ENCODE results near the gene CCDC6. TPM values are rescaled to one million over a fixed set of nuclear protein-coding genes. Genes with fewer than 3 reads are reported as not detected.
"Not testable (repeated sequence)": the region's sequence is repeated elsewhere in the genome, so short reads cannot be mapped to it uniquely, and the experiment has no call there.

Gene CCDC6
- total RNA-seq, 1 donor from 2014 or later = 29.8 TPM

DNA sequence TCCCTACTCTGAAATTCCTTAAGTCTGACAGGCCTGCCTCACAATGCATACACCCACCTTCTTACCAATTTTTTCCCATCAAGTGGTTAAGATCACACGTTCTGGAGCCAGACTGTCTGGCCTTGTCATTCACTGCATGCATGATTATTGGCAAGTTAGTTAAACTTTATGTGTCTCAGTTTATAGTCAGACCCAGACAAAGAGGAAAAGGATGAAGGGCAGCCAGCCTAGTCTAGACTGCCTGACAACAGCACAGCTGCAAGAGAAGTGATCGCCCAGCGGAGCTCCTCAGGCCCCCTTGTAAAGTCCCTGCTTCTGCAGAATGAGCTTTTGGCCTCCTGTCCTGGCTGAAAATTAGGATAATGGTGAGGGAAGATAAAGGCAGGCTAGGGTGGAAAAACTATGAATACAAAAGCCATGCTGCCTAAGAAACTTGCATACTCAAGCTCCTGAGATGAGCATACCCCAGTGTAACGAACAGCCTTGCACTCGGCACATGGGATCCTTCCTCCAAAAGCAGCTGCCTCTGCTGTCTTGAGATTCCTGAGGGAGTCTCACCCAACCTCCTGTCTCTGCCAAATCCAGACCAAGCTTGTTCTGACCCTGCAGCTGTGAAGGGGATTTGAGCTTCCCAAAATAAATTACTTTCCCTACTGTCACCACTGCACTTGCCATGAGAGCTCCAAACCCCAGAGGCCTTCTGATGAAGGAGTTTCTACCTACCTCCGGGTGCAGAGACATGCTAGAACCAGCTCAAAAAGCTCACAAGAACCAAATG, 126.4 kb downstream of the CCDC6 start:
- FAIRE-seq (no peak), DNase-seq (ENCODE audit: low spot score in 2 of 2) (no peak)

DNA sequence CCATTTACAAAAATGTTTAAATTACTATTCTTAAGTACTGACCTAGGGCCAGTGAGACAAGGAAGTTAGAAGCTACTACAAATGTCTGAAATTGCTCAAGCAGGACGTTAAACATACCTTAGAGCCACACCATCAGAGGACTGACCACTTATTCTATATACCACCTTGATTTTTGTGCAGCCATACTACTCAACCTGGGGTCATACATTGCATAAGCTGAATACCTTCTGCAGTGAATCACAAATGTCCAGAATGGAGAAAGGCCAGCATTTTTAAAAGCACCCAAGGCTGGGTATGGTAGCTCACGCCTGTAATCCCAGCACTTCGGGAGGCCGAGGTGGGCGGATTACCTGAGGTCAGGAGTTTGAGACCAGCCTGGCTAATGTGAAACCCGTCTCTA, 131.9 kb downstream of the CCDC6 start:
- FAIRE-seq (no peak), DNase-seq (ENCODE audit: low spot score in 2 of 2) (no peak)

DNA sequence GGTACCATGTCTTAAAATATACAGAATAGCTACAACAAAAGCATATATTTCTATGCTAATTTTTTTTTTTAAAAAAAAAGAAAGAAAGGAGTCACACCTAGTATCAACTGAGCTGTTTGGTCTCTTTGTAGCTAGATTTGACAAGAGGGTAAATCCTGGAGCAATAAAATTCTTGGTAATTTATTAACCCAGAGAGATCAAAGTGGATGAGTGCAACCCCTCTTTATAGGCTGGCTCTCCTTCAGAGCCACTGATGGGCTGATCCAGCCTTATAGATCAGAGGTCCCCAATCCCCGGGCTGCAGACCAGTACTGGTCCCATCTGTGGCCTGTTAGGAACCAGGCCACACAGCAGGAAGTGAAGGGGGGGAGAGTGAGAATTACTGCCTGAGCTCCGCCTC, 133.3 kb downstream of the CCDC6 start:
- DNase-seq (ENCODE audit: low spot score in 2 of 2) (no peak), FAIRE-seq (no peak)

DNA sequence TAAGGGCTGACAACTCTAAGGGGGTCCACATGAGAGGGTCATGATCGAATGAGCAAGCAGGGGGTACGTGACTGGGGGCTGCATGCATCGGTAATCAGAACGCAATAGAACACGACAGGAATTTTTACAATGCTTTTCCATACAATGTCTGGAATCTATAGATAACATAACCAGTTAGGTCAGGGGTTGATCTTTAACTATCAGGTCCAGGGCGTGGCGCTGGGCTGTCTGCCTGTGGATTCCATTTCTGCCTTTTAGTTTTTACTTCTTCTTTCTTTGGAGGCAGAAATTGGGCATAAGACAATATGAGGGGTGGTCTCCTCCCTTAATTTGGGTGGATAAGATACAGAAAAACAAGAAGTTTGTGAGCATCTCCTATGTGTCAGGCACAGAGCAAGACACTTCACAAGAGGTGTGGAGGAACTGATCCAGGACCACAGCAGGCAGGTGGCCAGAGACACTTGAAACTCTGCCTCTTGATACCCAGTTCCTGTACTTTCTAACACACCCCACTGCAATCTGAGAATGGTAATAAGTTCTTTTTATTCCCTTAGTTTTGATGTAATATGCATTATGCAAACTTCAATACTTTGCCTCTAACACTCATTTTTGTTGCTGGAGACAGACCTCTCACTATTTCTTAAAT, 135.1 kb downstream of the CCDC6 start:
- no peak for DNase-seq (ENCODE audit: low spot score in 2 of 2)
- FAIRE-seq = no peak

DNA sequence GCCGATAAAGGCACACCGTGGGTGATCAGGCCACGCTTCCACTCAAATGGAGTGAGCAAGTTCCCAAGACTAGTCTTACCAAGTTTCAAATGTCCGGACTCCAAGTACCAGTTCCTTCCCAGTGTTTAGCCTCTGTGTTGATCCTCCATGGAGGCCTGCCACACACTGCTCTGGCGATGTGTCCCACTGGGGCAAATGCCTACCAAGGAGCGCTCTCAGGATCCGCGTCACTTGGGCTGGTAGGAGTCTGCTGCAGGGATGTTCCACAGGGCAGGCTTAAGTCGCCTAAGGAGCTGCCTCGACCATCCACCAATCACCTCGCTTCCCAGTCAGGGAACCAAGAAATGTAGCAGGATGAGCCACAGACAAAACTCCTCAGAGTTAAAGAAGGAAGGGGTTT, 135.7 kb downstream of the CCDC6 start:
- DNase-seq (ENCODE audit: low spot score in 2 of 2) (no peak), FAIRE-seq (no peak)

DNA sequence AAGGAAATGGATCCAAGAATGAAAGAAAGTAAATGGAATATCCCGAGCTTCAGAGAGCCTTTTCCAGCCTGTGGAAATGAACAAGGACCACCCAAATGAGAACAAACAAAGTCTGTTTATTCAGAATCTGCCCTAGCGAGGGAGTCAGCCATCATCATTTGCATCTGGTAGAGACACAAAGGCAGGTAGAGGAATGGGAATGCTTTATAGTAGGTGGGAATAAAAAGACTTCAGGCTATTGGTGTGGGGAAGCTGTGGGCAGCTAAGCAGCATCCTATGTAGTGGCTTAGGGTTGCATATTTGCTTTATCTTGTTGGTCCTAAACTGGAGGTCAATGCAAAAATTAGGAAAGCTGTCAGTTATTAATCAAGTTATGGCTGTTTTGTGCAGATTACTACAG, 143.9 kb downstream of the CCDC6 start:
- FAIRE-seq (no peak), DNase-seq (ENCODE audit: low spot score in 2 of 2) (no peak)

DNA sequence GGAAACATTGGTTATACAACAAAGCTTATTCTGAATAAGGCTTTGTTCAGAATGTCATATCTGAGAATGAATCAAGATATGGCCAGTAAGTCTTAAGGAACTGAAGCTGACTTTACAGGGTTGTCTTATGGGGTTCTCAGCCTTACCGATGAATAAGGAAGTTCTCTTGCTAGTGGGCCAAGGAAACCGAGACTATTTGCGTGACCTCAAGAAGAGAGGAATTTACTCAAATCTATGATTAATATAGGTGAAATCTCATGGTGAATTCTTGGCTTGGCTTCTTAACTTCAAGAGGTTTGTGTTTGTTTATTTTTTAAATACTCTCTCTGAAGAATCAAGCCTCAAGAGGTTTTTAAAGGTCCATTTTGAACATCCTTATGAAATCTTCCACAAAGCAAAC, 148.4 kb downstream of the CCDC6 start:
- DNase-seq (ENCODE audit: low spot score in 2 of 2) (no peak), FAIRE-seq (no peak)

DNA sequence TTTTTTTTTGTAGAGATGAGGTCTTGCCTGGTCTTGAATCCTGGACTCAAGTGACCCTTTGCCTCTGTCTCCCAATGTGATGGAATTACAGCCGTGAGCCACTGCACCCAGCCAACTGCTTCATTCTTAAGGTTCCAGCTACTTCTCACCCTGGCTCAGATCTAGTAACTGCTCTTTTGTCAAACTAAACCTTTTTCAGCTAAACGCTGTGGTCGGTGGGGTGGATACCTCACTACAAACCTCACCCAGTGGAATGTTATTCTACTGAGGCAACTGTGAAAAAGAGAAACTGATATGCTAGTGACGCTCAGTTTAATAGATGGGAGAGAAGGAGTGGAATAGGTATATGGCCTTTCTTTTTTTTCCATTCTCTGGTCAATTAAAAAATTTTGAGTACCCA, 151.4 kb downstream of the CCDC6 start:
- DNase-seq (ENCODE audit: low spot score in 2 of 2) (no peak), FAIRE-seq (no peak)

DNA sequence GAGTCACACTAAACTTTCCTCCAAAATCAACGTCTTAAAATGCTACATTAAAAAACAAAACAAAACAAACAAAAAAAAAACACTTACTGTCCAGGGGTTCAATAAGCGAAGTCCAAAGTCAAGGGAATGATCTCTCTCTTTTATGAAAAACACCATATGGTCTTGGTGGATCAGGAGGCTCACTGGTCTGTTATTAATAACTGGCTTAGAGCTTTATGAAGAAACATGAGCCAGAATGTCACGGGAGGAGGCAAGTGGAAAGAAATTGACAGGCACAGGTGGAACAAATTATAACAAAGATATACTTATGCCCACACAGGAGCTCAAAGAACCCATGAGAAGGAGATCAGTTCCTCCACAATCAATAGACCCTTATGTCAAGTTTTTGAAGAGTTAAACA, 153.1 kb downstream of the CCDC6 start, which contains the start of gene MRLN:
Gene MRLN (minus strand): TSS at position 189 of the 400 bp plus-strand sequence.
- DNase-seq (ENCODE audit: low spot score in 2 of 2) (no peak), FAIRE-seq (no peak)

DNA sequence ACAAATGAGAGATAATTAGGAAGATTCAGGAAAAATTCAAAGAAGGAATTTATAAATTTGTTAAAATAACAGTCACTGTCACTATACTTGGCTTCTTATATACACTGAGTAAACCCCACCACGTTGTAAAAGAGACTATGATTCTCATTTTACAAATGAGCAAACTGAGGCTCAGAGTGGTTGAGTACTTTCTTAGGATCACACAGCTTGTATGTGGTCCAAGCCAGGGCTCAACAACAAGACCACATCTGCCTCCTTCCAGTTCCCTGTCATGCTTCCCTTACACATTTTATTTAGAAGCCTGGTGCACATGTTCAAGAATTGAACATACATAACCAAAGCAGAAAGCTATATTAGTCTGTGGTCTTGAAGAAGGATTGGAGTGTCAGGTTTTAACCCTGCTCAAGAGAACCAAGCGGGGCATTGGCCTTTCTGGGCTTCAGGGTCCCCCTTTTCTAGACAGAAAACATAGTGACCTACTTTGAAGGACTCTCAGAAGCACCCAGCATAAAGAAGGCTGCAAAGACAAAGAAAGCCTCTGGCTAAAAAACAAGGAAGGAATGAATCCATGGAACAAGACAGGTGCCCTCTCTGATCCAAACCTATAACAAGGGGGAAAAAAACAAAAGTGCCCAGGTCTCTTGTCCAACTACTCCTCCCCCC, 153.9 kb downstream of the CCDC6 start:
- FAIRE-seq (no peak), DNase-seq (ENCODE audit: low spot score in 2 of 2) (no peak)

DNA sequence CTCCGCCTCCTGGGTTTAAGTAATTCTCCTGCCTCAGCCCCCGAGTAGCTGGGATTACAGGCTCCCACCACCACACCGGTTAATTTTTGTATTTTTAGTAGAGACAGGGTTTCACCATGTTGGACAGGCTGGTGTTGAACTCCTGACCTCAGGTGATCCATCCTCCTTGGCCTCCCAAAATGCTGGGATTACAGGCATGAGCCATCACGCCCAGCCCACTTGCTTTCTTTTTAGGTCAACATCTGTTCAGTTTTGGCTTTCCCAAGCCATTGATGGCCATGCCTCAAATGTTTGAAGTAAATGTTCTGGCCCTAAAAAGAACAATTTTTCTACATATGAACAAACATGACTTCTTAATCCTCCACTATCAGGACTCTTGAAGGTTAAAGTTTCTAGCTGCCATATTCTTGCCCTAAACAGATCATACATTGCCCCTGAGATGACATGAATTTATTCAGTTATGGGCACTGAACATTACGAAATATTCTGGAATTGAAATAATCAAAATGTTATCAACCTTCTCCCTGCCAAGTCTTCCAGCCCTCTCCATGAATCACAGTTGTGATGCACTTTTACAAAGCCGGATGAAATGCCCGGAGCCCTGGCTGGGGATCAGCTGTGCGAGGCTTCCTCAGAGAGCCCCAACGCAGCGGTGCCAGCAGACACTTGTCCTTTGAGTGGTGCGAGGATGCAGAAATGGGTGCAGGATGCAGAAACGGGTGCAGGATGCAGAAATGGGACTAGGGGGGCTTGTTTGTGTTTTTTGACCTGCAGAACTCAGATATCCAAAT, 156.0 kb downstream of the CCDC6 start:
- FAIRE-seq (no peak), DNase-seq (ENCODE audit: low spot score in 2 of 2) (no peak)

DNA sequence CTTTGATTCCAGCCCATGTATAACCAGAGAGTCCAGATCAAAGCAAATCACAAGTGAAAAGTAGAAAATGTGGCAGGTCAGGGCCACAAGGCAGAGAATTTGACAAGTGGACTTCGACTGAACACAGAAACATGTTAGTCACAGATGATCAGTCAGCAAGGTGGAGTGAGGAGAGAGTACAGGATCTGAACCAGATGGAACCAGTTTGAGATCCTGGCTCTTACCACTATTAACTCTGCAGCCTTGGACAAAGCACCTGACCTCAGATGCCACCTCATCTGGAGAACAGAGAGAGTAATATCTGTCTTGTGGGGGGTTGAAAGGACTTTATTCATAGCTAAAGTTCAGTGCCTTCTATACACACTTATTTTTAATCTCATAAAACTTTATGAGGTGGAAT, 157.5 kb downstream of the CCDC6 start:
- FAIRE-seq = no peak
- DNase-seq (ENCODE audit: low spot score in 2 of 2) = no peak

DNA sequence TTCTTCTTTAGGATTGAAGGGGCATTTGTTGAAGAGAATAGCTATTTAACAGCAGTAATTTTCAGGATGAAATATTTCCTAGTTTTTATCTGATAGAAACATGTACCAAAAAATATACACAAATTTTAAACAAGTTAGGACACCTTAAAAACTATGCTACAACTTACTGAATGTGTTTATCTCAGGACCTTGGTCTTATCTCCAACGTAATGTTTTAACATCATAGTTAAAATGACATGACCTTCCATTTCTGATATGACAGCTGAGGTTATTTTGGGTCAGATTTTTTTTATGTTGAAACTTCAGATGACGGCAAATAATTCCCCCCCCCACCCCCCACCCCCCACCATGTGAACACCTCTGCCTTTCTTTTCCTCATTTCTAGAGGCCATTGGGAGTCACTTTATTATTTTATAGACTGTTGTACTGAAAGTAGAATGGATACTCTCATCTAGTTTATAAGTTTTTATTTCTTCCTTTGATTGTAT, 161.1 kb downstream of the CCDC6 start:
- DNase-seq (ENCODE audit: low spot score in 2 of 2) (no peak), FAIRE-seq (no peak)

DNA sequence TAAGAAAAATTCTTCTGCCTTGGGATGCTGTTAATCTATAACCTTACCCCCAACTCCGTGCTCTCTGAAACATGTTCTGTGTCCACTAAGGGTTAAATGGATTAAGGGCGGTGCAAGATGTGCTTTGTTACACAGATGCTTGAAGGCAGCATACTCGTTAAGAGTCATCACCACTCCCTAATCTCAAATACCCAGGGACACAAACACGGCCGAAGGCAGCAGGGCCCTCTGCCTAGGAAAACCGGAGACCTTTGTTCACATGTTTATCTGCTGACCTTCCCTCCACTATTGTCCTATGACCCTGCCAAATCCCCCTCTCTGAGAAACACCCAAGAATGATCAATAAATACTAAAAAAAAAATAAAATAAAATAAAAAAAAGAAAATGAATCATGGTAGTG, 161.6 kb downstream of the CCDC6 start:
- not testable (repeated sequence) for FAIRE-seq; DNase-seq (ENCODE audit: low spot score in 2 of 2)

DNA sequence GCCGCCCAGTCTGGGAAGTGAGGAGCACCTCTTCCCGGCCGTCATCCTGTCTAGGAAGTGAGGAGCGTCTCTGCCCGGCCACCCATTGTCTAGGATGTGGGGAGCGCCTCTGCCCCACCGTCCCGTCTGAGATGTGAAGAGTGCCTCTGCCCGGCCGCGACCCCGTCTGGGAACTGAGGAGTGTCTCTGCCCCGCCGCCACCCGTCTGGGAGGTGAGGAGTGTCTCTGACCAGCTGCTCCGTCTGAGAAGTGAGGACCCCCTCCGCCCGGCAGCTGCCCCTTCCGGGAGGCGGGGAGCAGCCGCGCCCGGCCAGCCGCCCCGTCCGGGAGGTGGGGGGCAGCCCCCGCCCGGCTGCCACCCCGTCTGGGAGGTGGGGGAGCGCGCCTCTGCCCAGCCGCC, 162.2 kb downstream of the CCDC6 start:
- not testable (repeated sequence) for FAIRE-seq; DNase-seq (ENCODE audit: low spot score in 2 of 2)

DNA sequence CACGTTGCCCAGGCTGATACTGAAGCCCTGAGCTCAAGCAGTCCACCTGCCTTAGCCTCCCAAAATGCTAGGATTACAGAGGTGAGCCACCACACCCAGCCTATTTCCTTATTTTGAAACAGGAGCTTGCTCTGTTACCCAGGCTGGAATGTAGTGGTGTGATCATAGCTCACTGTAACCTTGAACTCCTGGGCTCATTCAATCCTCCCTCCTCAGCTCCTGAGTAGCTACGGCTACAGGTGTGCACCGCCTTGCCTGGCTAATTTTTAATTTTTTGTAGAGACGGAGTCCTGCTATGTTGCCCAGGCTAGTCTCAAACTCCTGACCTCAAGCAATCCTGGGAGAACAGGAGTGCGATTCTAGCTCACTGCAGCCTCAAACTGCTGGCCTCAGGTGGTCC, 164.8 kb downstream of the CCDC6 start:
- no peak for DNase-seq (ENCODE audit: low spot score in 2 of 2)
- FAIRE-seq = no peak

DNA sequence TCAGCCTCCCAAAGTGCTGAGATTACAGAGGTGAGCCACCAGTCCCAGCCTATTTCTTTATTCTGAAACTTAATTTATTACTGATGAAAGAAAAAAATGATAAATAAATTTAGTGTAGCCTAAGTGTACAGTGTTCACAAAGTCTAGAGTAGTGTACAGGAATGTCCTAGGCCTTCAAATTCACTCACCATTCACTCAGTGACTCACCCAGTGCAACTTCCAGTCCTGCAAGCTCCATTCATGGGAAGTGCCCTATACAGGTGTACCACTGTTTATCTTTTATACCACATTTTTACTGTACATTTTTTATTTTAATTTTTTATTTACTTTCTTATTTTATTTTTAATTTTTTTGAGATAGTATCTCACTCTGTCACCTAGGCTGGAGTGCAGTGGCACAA, 165.3 kb downstream of the CCDC6 start:
- FAIRE-seq (no peak), DNase-seq (ENCODE audit: low spot score in 2 of 2) (no peak)

Data from frontal cortex (tissue), 4 donors.